Natural killer cell (primary cell): ENCODE measurements around the gene KNL1. TPM values are rescaled to one million over a fixed set of nuclear protein-coding genes. Genes with fewer than 3 reads are reported as not detected.

Experiments
- ATAC-seq, 3 donors: fragments of 150-1000 bp in 2 of 3; fragments of 200-7000 bp in 1 of 3; cut with Tn5 transposase; 1 replicate in 1 of 3; 2 replicates in 2 of 3; pipeline ENCODE4 v1.10.0; 2021; ENCODE audit warnings: mild to moderate bottlenecking in 2 of 3, moderate library complexity in 2 of 3
- DNase-seq, 2 donors: peaks; one replicate each; pipeline versions ENCODE4 v3.0.0 to v3.0.0-alpha.2; 2013 to 2021; ENCODE audit warnings: mixed read lengths in 1 of 2
- H3K27ac ChIP-seq: one replicate; pipeline ENCODE4 v1.5.1; 2013; ENCODE audit warnings: mild to moderate bottlenecking, low read length
- H3K27me3 ChIP-seq: one replicate; pipeline ENCODE4 v1.6.1; 2013; ENCODE audit warnings: low read length; ENCODE audit not compliant: control insufficient read depth, insufficient read depth
- H3K36me3 ChIP-seq: one replicate; pipeline ENCODE4 v1.6.1; 2013; ENCODE audit warnings: low read length; ENCODE audit not compliant: control insufficient read depth, insufficient read depth
- H3K4me1 ChIP-seq: one replicate; pipeline ENCODE4 v1.6.1; 2013; ENCODE audit warnings: low read length; ENCODE audit not compliant: control insufficient read depth, insufficient read depth
- H3K4me3 ChIP-seq: one replicate; pipeline ENCODE4 v1.5.1; 2013; ENCODE audit warnings: low read length
- H3K9me3 ChIP-seq: one replicate; pipeline ENCODE4 v1.6.1; 2013; ENCODE audit warnings: low read length; ENCODE audit not compliant: control insufficient read depth, insufficient read depth
- H3K27ac Mint-ChIP-seq, 2 donors: one replicate each; pipeline ENCODE4 v1.8.0; 2022; ENCODE audit warnings: mild to moderate bottlenecking in 2 of 2, mixed read lengths in 2 of 2, moderate library complexity in 1 of 2
- H3K27me3 Mint-ChIP-seq, 2 donors: one replicate each; pipeline ENCODE4 v1.8.0; 2022; ENCODE audit warnings: low read depth in 2 of 2, mixed read lengths in 2 of 2
- H3K36me3 Mint-ChIP-seq: one replicate; pipeline ENCODE4 v1.8.0; 2022; ENCODE audit warnings: mixed read lengths
- H3K4me1 Mint-ChIP-seq, 2 donors: one replicate each; pipeline ENCODE4 v1.8.0; 2022; ENCODE audit warnings: mixed read lengths in 2 of 2
- H3K4me3 Mint-ChIP-seq: one replicate; pipeline ENCODE4 v1.8.0; 2022; ENCODE audit warnings: mild to moderate bottlenecking, moderate library complexity, mixed read lengths
- H3K9me3 Mint-ChIP-seq, 2 donors: one replicate each; pipeline ENCODE4 v1.8.0; 2022; ENCODE audit warnings: mixed read lengths in 2 of 2
- CTCF ChIP-seq: fragments of 200-600 bp; IDR thresholded peaks from one replicate; pipeline ENCODE4 v1.8.0; 2022; ENCODE audit warnings: antibody characterized with exemption
- WGBS: methylation state at CpG from one replicate; pipeline ENCODE4 v1.1.7; 2013; ENCODE audit warnings: missing lambda C conversion rate; ENCODE audit not compliant: insufficient coverage; 5-methylcytosine and 5-hydroxymethylcytosine counted together
- intact Hi-C: fragments of 100-400 bp; cut with micrococcal nuclease; formaldehyde crosslinking; loops from one replicate; pipeline ENCODE4 v1.14.2; 2022
- total RNA-seq, 4 donors: library from RNA; stranded (reverse); fragments of 120-200 nt in 1 of 4; gene quantifications; one replicate each; pipeline versions ENCODE4 v1.2.3 to v1.2.4, GENCODE V29; 2013 to 2022

Gene KNL1
- total RNA-seq, 3 donors from 2014 or later (not counting 1 experiment from before 2014, with no cell fraction given) = 2.4 to 4.1 (median 3.6) TPM

GRCh38 chr15:40697916-40698315, 103.9 kb downstream of the KNL1 start:
- peaks cover 20 to 22% of the 10 kb centered on the region in 2 donors for H3K4me1 Mint-ChIP-seq
- Histone ChIP-seq H3K27me3 (no peaks in the 10 kb centered on the region), H3K9me3 (no peaks in the 10 kb centered on the region), H3K27ac (no peak overlapping the region), H3K4me1 (peaks cover 19% of the 10 kb centered on the region), H3K4me3 (no peak overlapping the region), H3K36me3 (no peaks in the 10 kb centered on the region)
- ATAC-seq (no peak), DNase-seq (no peak)
- intact Hi-C loops = no loop called here
- H3K27me3 Mint-ChIP-seq = no peaks in the 10 kb centered on the region
- no peak for TF ChIP-seq CTCF
- peak overlapping the region; percentile 22 for H3K4me3 Mint-ChIP-seq
- H3K9me3 Mint-ChIP-seq = no peaks in the 10 kb centered on the region
- no peaks in the 10 kb centered on the region for H3K36me3 Mint-ChIP-seq
- no peak overlapping the region for H3K27ac Mint-ChIP-seq
- 95% methylated on average over 6 of the region's 7 CpGs for WGBS

GRCh38 chr15:40702077-40702476, 108.0 kb downstream of the KNL1 start:
- TF ChIP-seq CTCF = peak; percentile 55
- WGBS = 94% methylated on average over 7 of the region's 7 CpGs
- no peak overlapping the region for H3K27ac Mint-ChIP-seq
- intact Hi-C loops = loop anchor here (1.0 to 5.0 kb wide), 3 partner anchors 40 to 192 kb away; partner anchors contain the start of gene VPS18
- H3K4me3 Mint-ChIP-seq = no peak overlapping the region
- H3K27ac ChIP-seq = no peak overlapping the region
- H3K27me3 ChIP-seq = no peaks in the 10 kb centered on the region
- H3K27me3 Mint-ChIP-seq = no peaks in the 10 kb centered on the region
- no peaks in the 10 kb centered on the region for H3K4me1 ChIP-seq
- no peak overlapping the region for H3K4me3 ChIP-seq
- no peaks in the 10 kb centered on the region for H3K4me1 Mint-ChIP-seq
- DNase-seq (peak in 1 of 2 donors; percentile 54), ATAC-seq (peak in 2 of 3 donors; percentile 61 to 68)
- H3K36me3 Mint-ChIP-seq = no peaks in the 10 kb centered on the region
- no peaks in the 10 kb centered on the region for H3K36me3 ChIP-seq
- H3K9me3 Mint-ChIP-seq = no peaks in the 10 kb centered on the region
- H3K9me3 ChIP-seq = no peaks in the 10 kb centered on the region

GRCh38 chr15:40706121-40706520, 112.1 kb downstream of the KNL1 start:
- Mint-ChIP-seq H3K27me3 (no peaks in the 10 kb centered on the region), H3K36me3 (no peaks in the 10 kb centered on the region), H3K27ac (no peak overlapping the region), H3K9me3 (no peaks in the 10 kb centered on the region), H3K4me3 (no peak overlapping the region), H3K4me1 (peaks cover 0 to 5% of the 10 kb centered on the region in 2 donors)
- Histone ChIP-seq H3K27me3 (no peaks in the 10 kb centered on the region), H3K4me1 (no peaks in the 10 kb centered on the region), H3K4me3 (no peak overlapping the region), H3K27ac (no peak overlapping the region), H3K9me3 (no peaks in the 10 kb centered on the region), H3K36me3 (no peaks in the 10 kb centered on the region)
- TF ChIP-seq CTCF = no peak
- intact Hi-C loops = no loop called here
- 96% methylated on average over 2 of the region's 2 CpGs for WGBS
- no peak for ATAC-seq
- no peak for DNase-seq

Other genes with a start within 250 kb of the KNL1 start
- not detected for gene PHGR1, start 243.2 kb upstream of the KNL1 start, total RNA-seq
- 1 to 10 TPM in 1 of 3 donors, under 1 TPM in 2; 0.20 to 1.0 (median 0.26) TPM for gene DISP2, start 236.0 kb upstream of the KNL1 start, total RNA-seq
- gene KNSTRN, start 211.5 kb upstream of the KNL1 start, total RNA-seq = 1 to 10 TPM; 5.4 to 7.6 (median 5.6) TPM
- 10 to 100 TPM; 56.2 to 76.8 (median 67.3) TPM for gene IVD, start 188.5 kb upstream of the KNL1 start, total RNA-seq
- 10 to 100 TPM; 29.4 to 48.9 (median 41.8) TPM for gene BAHD1, start 153.3 kb upstream of the KNL1 start, total RNA-seq
- 10 to 100 TPM in 2 of 3 donors, 1 to 10 TPM in 1; 9.8 to 16.7 (median 12.9) TPM for gene CHST14, start 123.3 kb upstream of the KNL1 start, total RNA-seq
- 10 to 100 TPM; 34.2 to 43.7 (median 37.4) TPM for gene CCDC32, start 29.2 kb upstream of the KNL1 start, total RNA-seq
- gene RPUSD2, start 24.9 kb upstream of the KNL1 start, total RNA-seq = 10 to 100 TPM; 13.7 to 15.2 (median 14.2) TPM
- gene RAD51, start 100.9 kb downstream of the KNL1 start, total RNA-seq = 1 to 10 TPM; 1.2 to 5.0 (median 4.0) TPM
- 10 to 100 TPM; 52.8 to 82.3 (median 72.0) TPM for gene RMDN3, start 161.0 kb downstream of the KNL1 start, total RNA-seq
- gene GCHFR, start 169.8 kb downstream of the KNL1 start, total RNA-seq = 10 to 100 TPM; 17.5 to 25.9 (median 25.9) TPM
- 1 to 10 TPM in 1 of 3 donors, under 1 TPM in 2; 0.64 to 1.4 (median 0.80) TPM for gene C15orf62, start 175.7 kb downstream of the KNL1 start, total RNA-seq
- gene ZFYVE19, start 212.8 kb downstream of the KNL1 start, total RNA-seq = 10 to 100 TPM; 16.4 to 19.7 (median 18.5) TPM
- gene DNAJC17, start 213.2 kb downstream of the KNL1 start, total RNA-seq = 10 to 100 TPM; 36.2 to 64.9 (median 50.0) TPM
- gene PPP1R14D, start 234.5 kb downstream of the KNL1 start, total RNA-seq = not detected
- 1 to 10 TPM in 2 of 3 donors, under 1 TPM in 1; 0.41 to 3.1 (median 1.7) TPM for gene SPINT1, start 249.8 kb downstream of the KNL1 start, total RNA-seq